Pancreas (tissue), 10 donors: ENCODE measurements around the gene TACR2. TPM values are rescaled to one million over a fixed set of nuclear protein-coding genes. Genes with fewer than 3 reads are reported as not detected.

ENCODE experiments used
- ATAC-seq, 4 donors: fragments of 200-7000 bp; cut with Tn5 transposase; one replicate each; pipeline versions ENCODE4 v1.8.0 to v1.9.1; 2020; ENCODE audit warnings: mild to moderate bottlenecking in 4 of 4, moderate library complexity in 4 of 4
- DNase-seq, 6 donors: peaks; one replicate each; pipeline ENCODE4 v3.0.0-alpha.2; 2020
- FAIRE-seq: peaks from 2 replicates; lab custom pipeline; 2012; peaks lifted over from hg19 to GRCh38; lab: Jason Lieb, UNC
- H3K27ac ChIP-seq, 4 donors: fragments of 200-600 bp; sonication (generic); 1 replicate in 3 of 4; 2 replicates in 1 of 4; pipeline versions ENCODE4 v1.5.0 to v1.8.0; 2020
- H3K27me3 ChIP-seq, 4 donors: fragments of 200-600 bp; one replicate each; pipeline ENCODE4 v1.8.0; 2021
- H3K36me3 ChIP-seq, 3 donors: fragments of 200-600 bp; sonication (generic) in 1 of 3; one replicate each; pipeline versions ENCODE4 v1.5.0 to v1.8.0; 2020 to 2021
- H3K4me1 ChIP-seq, 3 donors: fragments of 200-600 bp; one replicate each; pipeline ENCODE4 v1.8.0; 2021
- H3K4me3 ChIP-seq, 4 donors: fragments of 200-600 bp; sonication (generic) in 2 of 4; one replicate each; pipeline versions ENCODE4 v1.5.0 to v1.8.0; 2020 to 2021
- H3K9me3 ChIP-seq, 4 donors: fragments of 200-600 bp; one replicate each; pipeline ENCODE4 v1.8.0; 2021
- CTCF ChIP-seq, 4 donors: fragments of 200-600 bp; sonication (generic) in 3 of 4; IDR thresholded peaks; one replicate each; pipeline versions ENCODE4 v1.5.0 to v1.8.0; 2021; ENCODE audit warnings: antibody characterized with exemption in 4 of 4
- WGBS, 2 donors: extraction: QIAGEN DNeasy Blood & Tissue Kit; methylation state at CpG; one replicate each; pipeline ENCODE4 v1.1.7; 2013; 5-methylcytosine and 5-hydroxymethylcytosine counted together
- intact Hi-C, 3 donors: fragments of 100-400 bp; cut with DNase I; formaldehyde crosslinking; loops; one replicate each; pipeline versions ENCODE4 v1.11.1 to v1.14.2; 2022
- polyA plus RNA-seq, 2 donors: library from polyadenylated mRNA; stranded (reverse); fragments of 200-250 nt; gene quantifications; one replicate each; pipeline ENCODE4 v1.2.3, GENCODE V29; 2013
- total RNA-seq, 6 donors: library from RNA; stranded (reverse); fragmentation: NEBNext Ultra II Directional in 4 of 6; extraction: Animal tissue kit (Norgen Biotek cat#: 25700) in 4 of 6; gene quantifications; one replicate each; pipeline versions ENCODE4 v1.2.1 to v1.2.4, GENCODE V29; 2021 to 2023
- donor health status: healthy with polysubstance abuse.
- donor health status: DM: no; HTN: no; CAD: no; lungs with moderate emphysema.
- donor health status: DM: no; HTN: no; CAD: no.
- donor health status: control.
- donor health status: control.
- donor health status: Bipolar disorder and iron deficiency.
- donor health status: DM: yes; HTN: yes; CAD: no.
- donor health status: DM: no; HTN: no; CAD: no.
- donor health status: DM: no; HTN: no; CAD: no.
- donor health status: DM: yes; HTN: yes; CAD: no.

Gene TACR2
- total and polyA plus RNA-seq, 8 donors: 0.12 to 0.28 (median 0.15) TPM; not detected in 2

GRCh38 chr10:69394020-69394419 lies 22.7 kb downstream of the TACR2 start:
- intact Hi-C loops: loop anchor here (5.0 to 10.0 kb wide), 2 partner anchors 149 to 157 kb away; no protein-coding TSS in a partner anchor
- no peaks in the 10 kb centered on the region for H3K9me3 ChIP-seq
- no peak overlapping the region for H3K4me3 ChIP-seq
- no peaks in the 10 kb centered on the region for H3K36me3 ChIP-seq
- FAIRE-seq: no peak
- H3K27ac ChIP-seq: no peak overlapping the region
- no peaks in the 10 kb centered on the region for H3K27me3 ChIP-seq
- H3K4me1 ChIP-seq: no peaks in the 10 kb centered on the region
- 47 to 64% methylated on average over 1 of the region's 1 CpG for WGBS, 2 donors
- DNase-seq: no peak
- ATAC-seq: no peak
- TF ChIP-seq CTCF (IDR thresholded peaks at IDR 0.05): no peak

GRCh38 chr10:69392481-69393000 lies 24.2 kb downstream of the TACR2 start:
- DNase-seq: peak; percentile 72 to 92 (median 84)
- FAIRE-seq: no peak
- peak; percentile 84 to 91 (median 86) for TF ChIP-seq CTCF (IDR thresholded peaks at IDR 0.05)
- H3K27ac ChIP-seq: no peak overlapping the region
- H3K27me3 ChIP-seq: no peaks in the 10 kb centered on the region
- ATAC-seq: peak; percentile 96 to 100 (median 98)
- intact Hi-C loops: loop anchor here (5.0 to 10.0 kb wide), 2 partner anchors 148 to 155 kb away; no protein-coding TSS in a partner anchor
- no peak overlapping the region for H3K4me3 ChIP-seq
- no peaks in the 10 kb centered on the region for H3K9me3 ChIP-seq
- 8 to 10% methylated on average over 7 of the region's 7 CpGs for WGBS, 2 donors
- H3K36me3 ChIP-seq: no peaks in the 10 kb centered on the region
- no peaks in the 10 kb centered on the region for H3K4me1 ChIP-seq

- intact Hi-C loops: loop anchor here (5.0 to 10.0 kb wide), 2 partner anchors 146 to 154 kb away; no protein-coding TSS in a partner anchor
- Histone ChIP-seq H3K4me1 (no peaks in the 10 kb centered on the region), H3K36me3 (no peaks in the 10 kb centered on the region), H3K27ac (no peak overlapping the region), H3K27me3 (no peaks in the 10 kb centered on the region), H3K4me3 (no peak overlapping the region), H3K9me3 (no peaks in the 10 kb centered on the region)
- DNase-seq (no peak), ATAC-seq (no peak), FAIRE-seq (no peak)
- no peak for TF ChIP-seq CTCF (IDR thresholded peaks at IDR 0.05)
- WGBS, 2 donors: 65 to 68% methylated on average over 6 of the region's 6 CpGs
Observed at GRCh38 chr10:69391158-69391557, 25.6 kb downstream of the TACR2 start.

GRCh38 chr10:69389827-69390490 lies 26.8 kb downstream of the TACR2 start:
- peaks cover 0 to under 1% (median 0%) of the 10 kb centered on the region in 3 donors for H3K36me3 ChIP-seq
- no peak overlapping the region for H3K4me3 ChIP-seq
- no peaks in the 10 kb centered on the region for H3K9me3 ChIP-seq
- no peaks in the 10 kb centered on the region for H3K4me1 ChIP-seq
- TF ChIP-seq CTCF (IDR thresholded peaks at IDR 0.05): no peak
- H3K27me3 ChIP-seq: no peaks in the 10 kb centered on the region
- no peak overlapping the region for H3K27ac ChIP-seq
- no peak for DNase-seq
- intact Hi-C loops: loop anchor here (5.0 to 10.0 kb wide), 2 partner anchors 145 to 153 kb away; no protein-coding TSS in a partner anchor
- no peak for ATAC-seq
- 73 to 74% methylated on average over 8 of the region's 8 CpGs for WGBS, 2 donors
- no peak for FAIRE-seq

- H3K4me1 ChIP-seq: no peaks in the 10 kb centered on the region
- H3K36me3 ChIP-seq: peaks cover 0 to 7% (median 0%) of the 10 kb centered on the region in 3 donors
- 88 to 89% methylated on average over 2 of the region's 2 CpGs for WGBS, 2 donors
- ATAC-seq (no peak), FAIRE-seq (no peak), DNase-seq (no peak)
- H3K27me3 ChIP-seq: no peaks in the 10 kb centered on the region
- no peak for TF ChIP-seq CTCF (IDR thresholded peaks at IDR 0.05)
- H3K9me3 ChIP-seq: no peaks in the 10 kb centered on the region
- intact Hi-C loops: no loop called here
- H3K27ac ChIP-seq: no peak overlapping the region
- H3K4me3 ChIP-seq: no peak overlapping the region
Observed at GRCh38 chr10:69388488-69388887, 28.2 kb downstream of the TACR2 start.
